Ammon's horn (tissue), 1 donor: ENCODE measurements around the gene SEZ6.

ENCODE experiments used
- DNase-seq: peaks from one replicate; pipeline ENCODE4 v3.0.0-alpha.2; 2016; ENCODE audit warnings: low spot score

Gene SEZ6

GRCh38 chr17:29005936-29006511, at the start of gene SEZ6:
Gene SEZ6 (minus strand): TSS chr17:29006033. CDS start chr17:29005869, 164 bp downstream.
- peak; percentile 86 for DNase-seq

DNA sequence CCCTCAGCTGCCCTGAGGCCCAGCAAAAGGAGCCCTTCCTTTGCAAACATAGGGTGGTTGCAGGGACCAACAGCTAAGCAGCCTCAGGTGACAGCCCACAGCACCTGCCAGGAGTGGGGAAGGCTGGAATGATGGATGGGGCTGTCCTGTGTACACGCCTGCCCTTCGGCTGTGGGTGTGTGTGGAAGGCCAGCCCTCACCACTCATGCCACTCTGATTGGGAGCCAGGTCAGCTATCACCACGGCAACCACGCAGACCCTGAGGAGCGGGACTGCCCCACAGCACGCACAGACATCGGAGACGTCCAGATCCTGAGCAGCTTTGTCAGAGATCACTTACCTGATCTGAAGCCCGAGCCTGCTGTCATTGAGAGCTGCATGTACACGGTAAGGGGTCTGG, 49.0 kb upstream of the SEZ6 start:
- DNase-seq, result no peak

DNA sequence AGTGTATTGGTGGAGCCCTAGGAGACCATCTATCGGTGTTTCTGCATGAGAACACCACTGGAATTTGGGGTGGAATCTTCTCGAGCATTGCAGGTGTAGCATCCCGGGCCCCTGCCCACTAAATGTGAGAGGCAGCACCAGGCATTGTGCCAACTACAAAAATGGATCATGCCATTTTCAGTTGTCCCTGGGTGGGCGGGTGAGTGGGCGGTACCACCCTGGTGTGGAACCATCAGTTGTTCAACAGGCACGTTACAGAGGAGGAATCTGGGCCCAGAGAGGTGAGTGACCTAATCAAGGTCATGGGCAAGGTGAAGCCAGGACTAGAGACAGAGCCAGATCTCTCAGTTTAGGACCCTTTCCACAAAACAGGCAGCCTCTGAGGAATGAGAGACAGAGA, 45.9 kb upstream of the SEZ6 start:
- DNase-seq, result no peak

DNA sequence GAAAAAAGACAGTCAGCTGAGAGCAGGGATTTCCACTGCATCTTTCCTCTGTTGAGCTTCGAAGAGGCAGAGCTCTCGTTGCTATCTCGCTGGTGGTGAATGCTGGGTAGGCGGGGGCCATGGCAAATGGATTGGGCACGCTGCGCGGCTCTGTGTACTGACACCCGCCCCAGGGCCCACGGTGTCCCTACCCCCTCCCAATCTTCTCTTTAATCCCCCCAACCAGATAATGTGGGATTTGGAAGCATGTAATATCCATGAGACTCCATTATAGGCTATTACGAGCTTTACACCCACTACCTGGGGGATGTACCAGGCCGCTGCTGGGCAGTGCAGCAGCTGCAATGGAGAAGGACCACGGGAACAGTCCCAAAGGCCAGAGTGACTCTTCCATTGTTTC, 45.4 kb upstream of the SEZ6 start:
- no peak for DNase-seq

DNA sequence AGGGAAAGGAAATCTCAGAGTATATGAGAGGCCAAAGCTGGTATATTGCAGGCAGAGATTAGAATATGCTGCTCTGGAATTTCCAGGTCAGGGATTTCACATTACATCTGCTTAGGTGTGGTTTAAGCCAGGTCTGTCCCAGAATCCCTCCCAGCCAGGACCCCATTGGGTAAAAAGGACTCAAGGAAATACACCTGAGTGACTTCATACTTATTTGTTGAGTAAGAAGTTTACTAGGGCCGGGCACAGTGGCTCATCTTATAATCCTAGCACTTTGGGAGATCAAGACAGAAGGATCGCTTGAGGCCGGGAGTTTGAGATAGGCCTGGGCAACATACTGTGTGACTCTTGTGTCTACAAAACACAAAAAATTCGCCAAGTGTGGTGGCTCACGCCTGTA, 44.3 kb upstream of the SEZ6 start:
- DNase-seq, result no peak

DNA sequence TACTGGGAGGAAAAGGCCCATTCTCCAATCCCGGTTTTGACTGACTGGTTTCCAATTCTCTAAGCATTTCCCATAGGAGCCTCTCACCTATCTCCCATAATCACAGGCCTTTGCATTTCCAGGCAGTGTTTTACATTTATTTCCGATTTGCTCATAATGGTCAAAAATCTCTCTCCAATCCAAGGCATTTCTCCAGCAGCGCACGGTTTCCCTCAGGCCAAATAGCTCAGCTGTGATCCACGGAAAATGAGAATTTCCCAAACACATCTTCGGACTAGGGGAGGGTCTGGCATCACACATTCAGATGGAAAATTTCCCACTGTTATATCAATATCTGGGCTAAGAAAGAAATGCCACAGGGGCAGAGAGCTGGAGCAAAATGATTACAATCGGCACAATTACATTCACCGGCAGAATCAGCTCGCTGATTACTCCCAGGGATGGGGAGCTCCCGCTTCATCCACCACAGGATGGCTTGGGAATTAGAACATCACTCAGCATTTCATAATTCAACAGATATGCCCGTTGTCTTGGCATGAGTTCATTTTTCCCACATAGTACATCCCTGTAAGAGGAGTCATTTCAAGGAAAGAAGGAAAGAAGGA, 43.8 kb upstream of the SEZ6 start:
- no peak for DNase-seq

- DNase-seq, result no peak
Measured at GRCh38 chr17:29048440-29049368, 42.9 kb upstream of the SEZ6 start.

- DNase-seq, result no peak
Measured at GRCh38 chr17:29046473-29046839, 40.6 kb upstream of the SEZ6 start.

- no peak for DNase-seq
Measured at GRCh38 chr17:29045734-29046472, 40.1 kb upstream of the SEZ6 start.

- DNase-seq, result no peak
Measured at GRCh38 chr17:29045026-29045425, 39.2 kb upstream of the SEZ6 start.

DNA sequence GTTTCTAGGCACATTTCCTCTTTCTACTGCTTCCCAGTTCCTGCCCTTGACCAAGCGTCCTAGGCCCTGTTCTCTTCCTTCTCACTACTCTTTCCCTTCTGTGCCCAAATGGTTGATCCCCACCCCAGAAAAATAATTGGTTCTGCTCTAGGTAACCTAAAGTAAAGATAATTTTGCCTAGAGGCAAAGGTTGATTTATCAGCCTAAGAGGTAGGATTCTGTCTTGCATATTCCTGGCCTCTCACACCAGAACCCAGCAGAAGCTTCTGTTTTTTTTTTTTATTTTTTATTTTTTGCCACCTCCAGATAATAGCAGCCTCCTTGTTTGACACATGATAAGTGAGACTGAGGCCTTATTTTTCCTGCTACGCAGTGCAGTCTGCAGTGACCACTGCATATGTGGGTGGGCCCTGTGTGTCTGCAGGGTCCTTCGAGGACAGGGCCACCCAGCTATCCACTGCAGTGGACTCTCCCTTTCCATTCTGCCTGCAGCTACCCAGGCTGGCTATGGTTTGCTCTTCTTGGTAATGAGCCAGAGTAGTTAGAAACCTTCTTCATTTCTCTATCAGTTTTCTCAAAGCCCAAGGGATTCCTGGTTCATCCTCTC, 37.8 kb upstream of the SEZ6 start:
- DNase-seq, result no peak

GRCh38 chr17:29042679-29043538, 37.1 kb upstream of the SEZ6 start, which contains the start of gene PIPOX:
Gene PIPOX (plus strand): TSS chr17:29043141. CDS start chr17:29043226, 85 bp downstream.
- peak; percentile 75 for DNase-seq

DNA sequence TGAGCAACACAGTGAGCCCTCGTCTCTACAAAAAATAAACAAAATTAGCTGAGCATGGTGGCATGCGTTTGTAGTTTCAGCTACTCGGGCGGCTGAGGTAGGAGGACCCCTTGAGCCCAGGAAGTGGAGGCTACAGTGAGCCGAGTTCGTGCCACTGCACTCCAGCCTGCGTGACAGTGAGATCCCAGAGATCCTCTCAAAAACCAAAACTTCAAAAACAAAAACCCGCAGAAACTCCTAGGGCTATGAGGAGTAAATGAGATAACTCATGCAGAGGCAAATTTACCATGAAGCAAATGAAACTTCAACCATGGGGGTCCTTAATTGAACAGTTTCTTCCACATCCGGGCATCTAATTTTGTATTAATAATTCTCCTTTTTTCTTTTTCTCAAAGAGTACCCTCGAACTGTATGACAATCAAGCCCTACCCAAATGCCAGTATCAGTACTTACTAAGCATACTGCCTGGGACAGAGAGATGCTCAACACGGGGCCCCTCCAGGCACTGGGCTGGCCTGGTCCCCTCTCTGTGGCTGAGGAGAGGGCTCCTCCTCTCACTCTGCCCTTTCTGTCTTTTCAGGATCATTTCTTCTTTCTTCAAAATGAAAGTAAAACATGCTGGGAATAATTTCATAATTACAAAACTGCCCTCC, 36.3 kb upstream of the SEZ6 start:
- no peak for DNase-seq

- no peak for DNase-seq
Measured at GRCh38 chr17:29041571-29041970, 35.7 kb upstream of the SEZ6 start.

- DNase-seq, result no peak
Measured at GRCh38 chr17:29041091-29041490, 35.3 kb upstream of the SEZ6 start.

GRCh38 chr17:29039764-29040598, 34.1 kb upstream of the SEZ6 start:
- peak; percentile 68 for DNase-seq

DNA sequence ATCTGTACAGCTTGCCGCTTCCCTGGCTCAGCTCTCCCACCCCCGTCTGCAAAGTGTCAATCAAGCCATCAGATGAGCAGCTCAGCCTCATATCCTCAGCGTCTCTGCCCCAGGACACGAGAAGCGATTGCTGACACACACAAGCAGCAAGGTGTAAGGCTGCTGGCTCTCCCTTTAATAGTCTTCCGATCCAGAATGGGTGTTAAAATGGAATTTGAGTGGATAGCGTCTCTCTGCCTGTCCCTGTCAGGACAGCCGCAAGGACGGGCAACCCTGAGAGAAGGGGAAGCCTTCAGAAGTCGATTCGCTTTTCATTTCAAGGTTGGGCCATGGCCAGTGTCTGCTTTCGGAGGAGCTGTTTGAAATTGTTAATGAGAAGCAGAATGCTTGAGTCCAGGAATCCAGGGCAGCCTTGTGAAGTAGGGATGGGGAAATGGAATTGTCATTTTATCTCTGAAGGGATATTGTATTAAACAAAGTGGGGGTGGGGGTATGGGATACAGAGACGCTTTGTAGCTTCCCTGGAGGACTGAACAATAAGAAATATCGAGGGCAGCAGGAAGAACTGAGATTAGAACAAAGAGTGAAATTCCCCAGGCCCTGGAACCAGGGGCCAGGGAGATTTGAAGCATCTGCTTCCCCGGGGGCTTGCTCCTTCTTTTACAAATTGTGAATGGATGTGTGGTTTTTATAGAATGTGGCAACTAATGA, 32.4 kb upstream of the SEZ6 start:
- peak; percentile 35 for DNase-seq

GRCh38 chr17:29037739-29038084, 31.9 kb upstream of the SEZ6 start:
- DNase-seq, result no peak

DNA sequence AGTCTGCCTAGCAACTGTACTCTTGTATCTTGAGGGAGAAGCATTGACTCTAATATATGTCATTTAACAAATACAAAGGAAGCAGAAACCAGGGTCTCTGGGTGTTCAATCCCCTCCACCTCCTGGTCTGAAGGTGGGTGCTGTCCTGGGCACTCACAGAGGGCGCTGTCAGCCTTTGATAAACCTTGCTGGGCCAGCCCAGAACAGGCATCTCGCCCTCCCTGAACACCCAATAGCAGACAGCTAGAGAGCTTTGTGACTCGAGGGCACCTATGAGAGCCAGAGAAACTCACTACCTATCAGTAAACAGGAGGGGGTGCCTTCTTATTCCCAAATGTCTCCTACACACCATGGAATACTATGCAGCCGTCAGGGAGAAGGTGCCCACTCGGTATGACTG, 30.8 kb upstream of the SEZ6 start:
- DNase-seq, result no peak
